MCF 10A (cell line): ENCODE measurements around the gene CBLN3. TPM values are rescaled to one million over a fixed set of nuclear protein-coding genes. Genes with fewer than 3 reads are reported as not detected.
"Not testable (repeated sequence)": the region's sequence is repeated elsewhere in the genome, so short reads cannot be mapped to it uniquely, and the experiment has no call there.

ENCODE experiments used
- BruUV-seq: library from RNA; stranded (reverse); fragments of 400-500 nt; replicated peaks from 2 replicates; lab custom pipeline; 2021; lab: Mats Ljungman, UMichigan
- CTCF ChIA-PET: fragments of 300-600 bp; sonication (Branson Sonifier 250); formaldehyde crosslinking; extraction: SDS; loops from one replicate; lab custom pipeline; 2021; ENCODE audit warnings: antibody characterized with exemption, inconsistent platforms; lab: Yijun Ruan, JAX
- POLR2A ChIA-PET: fragments of 300-600, 350-650 bp; sonication (Branson Sonifier 250); formaldehyde crosslinking; extraction: SDS; loops from one replicate; lab custom pipeline; 2020; ENCODE audit warnings: antibody characterized with exemption, inconsistent platforms; lab: Yijun Ruan, JAX
- DNase-seq: peaks from one replicate; pipeline ENCODE4 v3.0.0-alpha.2; 2018; ENCODE audit not compliant: unreplicated experiment
- H3K27ac Mint-ChIP-seq: one replicate; pipeline ENCODE4 v1.8.0; 2022; ENCODE audit warnings: mild to moderate bottlenecking, low read depth, mixed read lengths; ENCODE audit not compliant: unreplicated experiment
- H3K27me3 Mint-ChIP-seq: one replicate; pipeline ENCODE4 v1.8.0; 2022; ENCODE audit warnings: mixed read lengths; ENCODE audit not compliant: insufficient read depth, unreplicated experiment
- H3K36me3 Mint-ChIP-seq: one replicate; pipeline ENCODE4 v1.8.0; 2022; ENCODE audit warnings: mild to moderate bottlenecking, moderate library complexity, mixed read lengths; ENCODE audit not compliant: insufficient read depth, unreplicated experiment
- H3K4me1 Mint-ChIP-seq: one replicate; pipeline ENCODE4 v1.8.0; 2022; ENCODE audit warnings: mixed read lengths; ENCODE audit not compliant: insufficient read depth, unreplicated experiment
- H3K4me3 Mint-ChIP-seq: one replicate; pipeline ENCODE4 v1.8.0; 2022; ENCODE audit warnings: mild to moderate bottlenecking, moderate library complexity, mixed read lengths; ENCODE audit not compliant: unreplicated experiment
- H3K9me3 Mint-ChIP-seq: one replicate; pipeline ENCODE4 v1.8.0; 2022; ENCODE audit warnings: mixed read lengths; ENCODE audit not compliant: unreplicated experiment
- CTCF ChIP-seq: fragments of 200-600 bp; IDR thresholded peaks from one replicate; pipeline ENCODE4 v1.8.0; 2022; ENCODE audit warnings: antibody characterized with exemption, mild to moderate bottlenecking; ENCODE audit not compliant: unreplicated experiment
- intact Hi-C: fragments of 100-400 bp; cut with micrococcal nuclease; formaldehyde crosslinking; loops from 2 replicates; pipeline ENCODE4 v1.14.1; 2022
- total RNA-seq: library from RNA; stranded (reverse); gene quantifications from 2 replicates; pipeline ENCODE4 v1.2.3, GENCODE V29; 2022

Gene CBLN3
- total RNA-seq, 1 experiment from 2014 or later, result 2.4 TPM

GRCh38 chr14:24461336-24461735 lies 31.9 kb upstream of the CBLN3 start:
- Mint-ChIP-seq H3K36me3 (no peaks in the 10 kb centered on the region), H3K4me1 (no peaks in the 10 kb centered on the region), H3K27me3 (no peaks in the 10 kb centered on the region), H3K4me3 (no peak overlapping the region), H3K9me3 (no peaks in the 10 kb centered on the region), H3K27ac (no peak overlapping the region)
- no peak for TF ChIP-seq CTCF
- ChIA-PET CTCF (no interaction called here), POLR2A (no interaction called here)
- intact Hi-C loops, result no loop called here
- BruUV-seq, result no TSS peak
- DNase-seq, result no peak

GRCh38 chr14:24459331-24459730 lies 29.9 kb upstream of the CBLN3 start:
- intact Hi-C loops, result no loop called here
- no TSS peak for BruUV-seq
- POLR2A ChIA-PET, result interaction anchor here (1.1 kb wide), 1 partner anchor 16 kb away, joined by 3 read pairs; the partner anchor contains the start of gene SDR39U1
- TF ChIP-seq CTCF, result no peak
- no peaks in the 10 kb centered on the region for H3K4me1 Mint-ChIP-seq
- H3K27me3 Mint-ChIP-seq, result no peaks in the 10 kb centered on the region
- no peak for DNase-seq
- no peak overlapping the region for H3K4me3 Mint-ChIP-seq
- no peak overlapping the region for H3K27ac Mint-ChIP-seq
- peaks cover 1% of the 10 kb centered on the region for H3K9me3 Mint-ChIP-seq
- CTCF ChIA-PET, result interaction anchor here (0.7 kb wide), 1 partner anchor 827 kb away, joined by 3 read pairs; no protein-coding TSS in a partner anchor
- H3K36me3 Mint-ChIP-seq, result no peaks in the 10 kb centered on the region

- Mint-ChIP-seq H3K27me3 (no peaks in the 10 kb centered on the region), H3K4me3 (no peak overlapping the region), H3K9me3 (peaks cover 7% of the 10 kb centered on the region), H3K27ac (no peak overlapping the region), H3K4me1 (no peaks in the 10 kb centered on the region), H3K36me3 (no peaks in the 10 kb centered on the region)
- no peak for DNase-seq
- POLR2A ChIA-PET, result no interaction called here
- no TSS peak for BruUV-seq
- CTCF ChIA-PET, result no interaction called here
- intact Hi-C loops, result no loop called here
- TF ChIP-seq CTCF, result no peak
These were observed 29.3 kb upstream of the CBLN3 start for GRCh38 chr14:24458736-24459135.

- Mint-ChIP-seq H3K4me1 (no peaks in the 10 kb centered on the region), H3K27me3 (no peaks in the 10 kb centered on the region), H3K4me3 (no peak overlapping the region), H3K36me3 (no peaks in the 10 kb centered on the region), H3K9me3 (peaks cover 16% of the 10 kb centered on the region), H3K27ac (no peak overlapping the region)
- TF ChIP-seq CTCF, result no peak
- ChIA-PET POLR2A (interaction anchor here (0.6 kb wide), 1 partner anchor 791 kb away, joined by 3 read pairs; no protein-coding TSS in a partner anchor), CTCF (interaction anchor here (0.6 to 0.7 kb wide), 2 partner anchors 28 to 366 kb away, joined by 3 to 5 read pairs; no protein-coding TSS in a partner anchor)
- no TSS peak for BruUV-seq
- intact Hi-C loops, result no loop called here
- DNase-seq, result no peak
These were observed 27.5 kb upstream of the CBLN3 start for GRCh38 chr14:24456980-24457379.

- POLR2A ChIA-PET, DNase-seq, H3K27me3 Mint-ChIP-seq, BruUV-seq, H3K4me1 Mint-ChIP-seq, H3K36me3 Mint-ChIP-seq, H3K27ac Mint-ChIP-seq, intact Hi-C loops, CTCF ChIA-PET, H3K4me3 Mint-ChIP-seq: not testable (repeated sequence)
- H3K9me3 Mint-ChIP-seq, result peaks cover 16% of the 10 kb centered on the region
These were observed 21.4 kb upstream of the CBLN3 start for GRCh38 chr14:24450828-24451227.
